T1000 (cell line): ENCODE measurements around the gene TMEM98.
"Not testable (repeated sequence)": the region's sequence is repeated elsewhere in the genome, so short reads cannot be mapped to it uniquely, and the experiment has no call there.

ENCODE experiments used
- DNase-seq: peaks from one replicate; lab custom pipeline; 2025; ENCODE audit warnings: mixed read lengths; lab: John Stamatoyannopoulos, UW

TMEM98 gene

GRCh38 chr17:32915245-32915644 is 12.7 kb upstream of the TMEM98 start:
- no peak for DNase-seq

GRCh38 chr17:32916134-32916533 is 11.8 kb upstream of the TMEM98 start:
- no peak for DNase-seq

- no peak for DNase-seq
Measured at GRCh38 chr17:32917081-32917480, 10.9 kb upstream of the TMEM98 start.

- no peak for DNase-seq
Measured at GRCh38 chr17:32917842-32918241, 10.1 kb upstream of the TMEM98 start.

- DNase-seq = not testable (repeated sequence)
Measured at GRCh38 chr17:32919876-32920275, 8.1 kb upstream of the TMEM98 start.

GRCh38 chr17:32920293-32920692 is 7.7 kb upstream of the TMEM98 start:
- no peak for DNase-seq

- no peak for DNase-seq
Measured at GRCh38 chr17:32921017-32921416, 6.9 kb upstream of the TMEM98 start.

- DNase-seq = not testable (repeated sequence)
Measured at GRCh38 chr17:32923905-32924304, 4.0 kb upstream of the TMEM98 start.

- no peak for DNase-seq
Measured at GRCh38 chr17:32926183-32926582, 1.8 kb upstream of the TMEM98 start.

GRCh38 chr17:32926789-32927188 is 1.2 kb upstream of the TMEM98 start:
- not testable (repeated sequence) for DNase-seq

GRCh38 chr17:32927201-32927723 is 691 bp upstream of the TMEM98 start:
- no peak for DNase-seq

- no peak for DNase-seq
Measured at GRCh38 chr17:32928586-32929535, 908 bp downstream of the TMEM98 start.

- no peak for DNase-seq
Measured at GRCh38 chr17:32929588-32929987, 1.6 kb downstream of the TMEM98 start.

GRCh38 chr17:32930512-32930911 is 2.6 kb downstream of the TMEM98 start:
- DNase-seq = no peak

- no peak for DNase-seq
Measured at GRCh38 chr17:32931686-32932085, 3.7 kb downstream of the TMEM98 start.

- DNase-seq = no peak
Measured at GRCh38 chr17:32933881-32934280, 5.9 kb downstream of the TMEM98 start.

GRCh38 chr17:32935726-32936125 is 7.8 kb downstream of the TMEM98 start:
- no peak for DNase-seq

GRCh38 chr17:32936186-32936893 is 8.4 kb downstream of the TMEM98 start:
- no peak for DNase-seq

- DNase-seq = no peak
Measured at GRCh38 chr17:32936894-32937500, 9.0 kb downstream of the TMEM98 start.

- DNase-seq = no peak
Measured at GRCh38 chr17:32940706-32941390, 12.9 kb downstream of the TMEM98 start.

- no peak for DNase-seq
Measured at GRCh38 chr17:32941419-32942032, 13.6 kb downstream of the TMEM98 start.
